Measurements from ENCODE around the gene TRIM41.
"Not testable (repeated sequence)": the region's sequence is repeated elsewhere in the genome, so short reads cannot be mapped to it uniquely, and the experiment has no call there.

Gene TRIM41

GRCh38 chr5:181259283-181259682 is 36.2 kb downstream of the TRIM41 start:
- no peak for DNase-seq

DNA sequence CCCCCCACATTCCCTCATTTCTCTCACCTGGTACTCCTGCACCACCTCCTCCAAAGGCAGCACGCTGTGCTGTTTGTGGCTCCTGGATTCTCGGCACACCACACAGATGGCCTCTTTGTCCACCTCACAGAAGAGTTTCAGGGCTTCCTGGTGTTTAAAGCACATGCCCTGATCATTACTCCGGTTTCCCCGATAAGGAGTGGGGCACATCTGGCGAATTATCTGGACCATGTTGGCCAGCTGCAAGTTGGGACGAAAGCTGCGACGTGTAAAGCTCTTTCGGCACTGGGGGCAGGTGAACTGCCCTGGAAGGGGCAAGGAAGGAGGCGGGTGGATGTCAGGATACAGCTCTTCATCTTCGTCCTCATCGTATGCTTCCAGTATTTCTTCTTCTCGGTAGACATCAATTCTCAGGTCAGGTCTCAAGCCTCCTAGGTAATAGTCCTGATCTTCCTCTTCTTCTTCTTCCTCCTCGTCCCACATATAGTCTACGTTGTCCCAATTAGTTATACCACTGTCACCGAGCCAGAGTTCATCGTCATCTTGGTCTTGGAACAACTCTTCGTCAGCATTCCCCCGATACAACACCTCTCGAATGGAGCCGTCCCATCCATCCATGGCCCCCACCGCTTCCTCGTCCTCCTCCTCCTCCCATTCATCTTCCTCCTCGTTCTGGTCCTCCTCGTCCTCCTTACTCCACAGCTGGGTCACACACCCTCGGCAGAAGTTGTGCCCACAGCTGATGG is 37.1 kb downstream of the TRIM41 start:
- DNase-seq: no peak

DNA sequence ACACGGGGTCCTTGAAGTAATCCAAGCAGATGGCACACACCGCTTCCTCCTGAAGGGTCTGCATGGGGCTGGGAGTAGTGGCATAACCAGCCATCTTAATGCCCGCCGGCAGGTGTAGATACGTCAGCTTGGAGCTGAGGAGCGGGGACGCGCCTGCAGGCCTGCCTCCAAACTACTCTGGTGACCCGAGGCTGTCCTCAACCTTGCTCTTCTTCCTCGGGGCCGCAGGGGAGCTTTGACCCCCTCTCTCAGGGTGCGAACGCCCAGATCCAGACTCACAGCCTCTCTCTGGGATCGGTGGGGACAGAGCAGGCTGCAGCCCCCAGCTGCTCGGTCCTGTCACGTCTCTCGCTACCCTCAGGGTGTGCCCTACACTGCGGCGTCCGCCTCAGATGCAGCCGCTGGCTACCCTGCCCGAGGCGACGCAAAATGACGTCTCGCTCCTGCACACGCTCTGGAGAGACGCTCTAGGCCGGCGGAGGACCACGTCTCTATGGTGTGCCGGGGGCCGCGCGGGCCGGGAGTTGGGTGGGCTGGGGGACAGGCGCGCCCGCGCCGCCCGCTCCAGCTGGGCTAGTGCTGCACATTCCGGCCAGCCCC is 37.7 kb downstream of the TRIM41 start, which contains the start of gene TRIM52:
Gene TRIM52, minus strand, starts transcription at position 424 of the 600 bp plus-strand sequence. Its CDS starts 330 bp downstream, at position 94.
- no peak for DNase-seq

GRCh38 chr5:181261320-181262049 is 38.4 kb downstream of the TRIM41 start:
- DNase-seq: no peak

GRCh38 chr5:181263633-181264032 is 40.6 kb downstream of the TRIM41 start:
- no peak for DNase-seq

DNA sequence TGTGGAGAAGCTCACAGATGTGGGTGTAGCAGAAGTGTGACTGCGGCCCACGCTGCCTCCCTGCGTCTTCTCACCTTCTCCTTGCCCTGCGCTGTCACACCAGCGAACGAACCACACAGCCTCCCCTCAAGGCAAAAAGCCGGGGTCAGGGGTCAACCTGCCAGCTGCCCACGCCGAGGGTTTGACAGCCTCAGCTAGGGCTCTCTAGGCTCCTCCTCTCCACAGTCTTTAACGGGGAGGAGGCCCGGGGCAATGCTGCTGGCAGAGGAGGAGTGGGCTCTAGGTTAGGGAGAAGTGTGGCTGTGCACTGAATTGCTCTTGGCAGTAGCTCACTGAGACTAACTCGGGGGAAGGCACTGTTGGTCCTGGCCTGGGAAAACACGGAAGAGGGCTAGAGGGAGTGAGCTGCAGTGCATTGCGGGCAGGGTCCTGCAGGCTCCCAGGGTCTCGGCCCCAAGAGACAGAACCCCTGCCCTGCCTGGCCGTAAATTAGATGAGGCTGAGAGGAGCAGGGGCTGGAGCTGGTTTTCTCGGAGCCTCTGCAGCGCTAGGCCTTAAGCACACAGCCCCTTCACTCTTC is 42.1 kb downstream of the TRIM41 start:
- no peak for DNase-seq

DNA sequence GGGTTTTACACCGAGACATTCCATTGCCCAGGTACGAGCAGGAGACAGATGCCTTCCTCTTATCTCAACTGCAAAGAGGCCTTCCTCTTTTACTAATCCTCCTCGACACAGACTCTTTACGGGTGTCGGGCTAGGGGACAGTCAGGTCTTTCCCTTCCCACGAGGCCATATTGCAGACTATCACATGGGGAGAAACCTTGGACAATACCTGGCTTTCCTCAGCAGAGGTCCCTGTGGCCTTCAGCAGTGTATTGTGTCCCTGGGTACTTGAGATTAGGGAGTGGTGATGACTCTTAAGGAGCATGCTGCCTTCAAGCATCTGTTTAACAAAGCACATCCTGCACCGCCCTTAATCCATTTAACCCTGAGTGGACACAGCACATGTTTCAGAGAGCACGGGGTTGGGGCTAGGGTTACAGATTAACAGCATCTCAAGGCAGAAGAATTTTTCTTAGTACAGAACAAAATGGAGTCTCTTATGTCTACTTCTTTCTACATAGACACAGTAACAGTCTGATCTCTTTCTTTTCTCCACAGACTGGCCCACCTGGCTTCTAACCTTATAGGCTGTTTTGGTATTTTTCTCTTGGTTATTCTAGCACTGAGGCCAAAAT is 44.3 kb downstream of the TRIM41 start:
- DNase-seq: not testable (repeated sequence)

- DNase-seq: not testable (repeated sequence)
Measured at GRCh38 chr5:181267907-181268306, 44.8 kb downstream of the TRIM41 start.

DNA sequence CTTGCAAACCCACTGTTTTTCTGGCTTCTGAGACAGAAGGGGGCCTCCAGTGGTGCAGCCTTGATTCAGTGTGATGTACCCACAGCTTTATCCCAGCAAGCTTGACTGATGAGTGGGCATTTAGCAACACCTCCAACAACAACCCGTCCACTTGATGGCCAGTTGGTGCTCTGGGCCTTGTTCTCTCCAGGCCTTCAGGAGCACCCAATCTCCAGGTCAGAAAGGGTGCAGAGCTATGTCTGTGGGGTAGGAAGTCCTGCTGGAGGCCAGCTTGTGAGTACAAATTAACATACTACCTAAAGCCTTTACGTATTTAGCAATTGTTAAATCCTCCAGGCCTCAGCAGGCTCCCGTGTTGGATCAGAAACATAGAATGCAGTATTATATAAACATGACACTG is 48.0 kb downstream of the TRIM41 start:
- no peak for DNase-seq

- DNase-seq: not testable (repeated sequence)
Measured at GRCh38 chr5:181273433-181273744, 50.3 kb downstream of the TRIM41 start.

- no peak for DNase-seq
Measured at GRCh38 chr5:181280251-181280762, 57.2 kb downstream of the TRIM41 start.

DNA sequence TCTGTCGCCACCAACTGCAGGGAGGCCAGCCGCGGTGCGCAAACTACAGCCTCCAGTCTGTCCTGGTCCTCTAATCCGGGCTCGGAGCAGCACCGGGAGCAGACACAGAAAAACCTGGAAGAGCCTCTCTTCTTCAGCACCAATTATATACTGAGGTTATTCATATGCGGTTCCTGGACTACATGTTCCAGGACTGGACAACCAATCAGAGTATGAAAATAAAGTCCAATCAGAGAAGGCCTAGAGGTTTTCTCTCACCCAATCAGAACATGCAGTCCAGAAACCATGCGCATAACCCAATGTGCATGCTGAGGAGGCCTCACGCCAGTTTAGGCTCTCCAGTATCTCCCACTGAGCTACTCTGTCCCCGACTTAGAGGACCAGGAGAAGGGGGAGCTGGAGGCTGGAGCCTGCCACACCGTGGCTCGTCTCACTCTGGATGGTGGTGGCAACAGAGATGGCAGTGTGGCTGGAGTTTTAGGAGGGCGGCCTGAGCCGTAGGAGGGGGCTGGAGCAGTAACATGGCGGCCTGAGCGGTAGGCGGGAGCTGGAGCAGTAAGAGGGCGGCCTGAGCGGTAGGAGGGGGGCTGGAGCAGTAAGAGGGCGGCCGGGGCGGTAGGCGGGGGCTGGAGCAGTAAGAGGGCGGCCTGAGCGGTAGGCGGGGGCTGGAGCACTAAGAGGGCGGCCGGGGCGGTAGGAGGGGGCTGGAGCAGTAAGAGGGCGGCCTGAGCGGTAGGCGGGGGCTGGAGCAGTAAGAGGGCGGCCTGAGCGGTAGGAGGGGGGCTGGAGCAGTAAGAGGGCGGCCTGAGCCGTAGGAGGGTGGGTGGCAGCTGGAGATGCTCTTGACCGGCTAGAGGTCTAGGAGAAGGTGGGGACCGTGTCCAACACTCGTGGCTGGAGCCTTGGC is 58.2 kb downstream of the TRIM41 start:
- DNase-seq: no peak

DNA sequence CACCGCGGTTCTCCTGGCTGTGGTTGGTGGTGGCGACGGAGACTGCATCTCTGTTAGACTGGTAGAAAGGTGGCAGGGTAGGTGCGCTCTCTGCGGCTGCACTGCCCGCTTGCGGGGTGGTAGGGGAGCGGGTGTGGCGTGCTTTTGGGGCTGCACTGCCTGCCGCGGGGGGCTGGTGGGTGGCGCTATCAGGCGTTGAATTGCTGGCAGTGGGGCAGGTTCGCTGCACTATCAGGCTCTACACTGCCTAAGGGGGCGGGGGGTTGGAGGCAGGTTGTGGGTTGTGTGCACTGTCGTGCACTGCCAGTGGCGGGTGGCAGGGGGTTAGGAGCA is 58.9 kb downstream of the TRIM41 start:
- no peak for DNase-seq

- DNase-seq: not testable (repeated sequence)
Measured at GRCh38 chr5:181282415-181282814, 59.3 kb downstream of the TRIM41 start.

DNA sequence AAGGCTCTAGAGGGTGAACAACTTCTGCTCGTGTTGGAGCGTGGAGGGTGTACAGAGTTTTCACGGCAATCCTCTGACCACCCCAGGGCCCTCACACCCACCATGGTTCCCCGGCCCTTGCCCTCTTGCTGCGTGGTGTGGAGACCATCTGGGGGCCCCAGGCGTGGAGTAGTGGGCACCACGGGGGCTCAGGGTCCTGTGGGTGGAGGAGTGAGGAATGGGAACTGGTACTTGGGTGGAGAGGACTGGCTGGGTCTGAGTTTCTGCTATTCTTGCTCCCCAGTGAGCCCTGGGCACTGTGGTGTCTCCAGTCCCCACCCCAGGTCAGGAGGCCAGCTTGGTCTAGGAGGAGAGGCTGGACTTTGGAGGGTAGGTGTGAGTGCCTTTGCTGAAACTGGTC is 59.8 kb downstream of the TRIM41 start:
- DNase-seq: no peak

DNA sequence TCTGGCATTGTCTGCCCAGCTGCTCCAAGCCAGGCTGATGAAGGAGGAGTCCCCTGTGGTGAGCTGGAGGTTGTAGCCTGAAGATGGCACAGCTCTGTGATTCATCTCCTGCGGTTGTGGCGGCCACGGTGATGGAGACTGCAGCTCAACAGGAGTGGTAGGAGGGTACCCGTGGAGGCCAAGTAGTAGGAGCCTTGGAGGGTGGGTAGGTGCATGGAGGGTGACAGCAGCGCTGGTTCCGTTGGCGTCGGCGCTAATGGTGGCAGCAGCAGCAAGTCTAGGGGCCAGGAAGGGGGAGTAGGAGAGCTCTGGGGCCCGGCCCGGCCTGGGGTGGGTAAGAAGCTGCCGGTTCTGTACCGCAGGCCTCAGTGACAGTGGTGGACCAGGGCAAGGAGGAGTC is 60.3 kb downstream of the TRIM41 start:
- no peak for DNase-seq

- not testable (repeated sequence) for DNase-seq
Measured at GRCh38 chr5:181283841-181284755, 61.0 kb downstream of the TRIM41 start.
